Measurements from ENCODE around the gene AGBL5. TPM values are rescaled to one million over a fixed set of nuclear protein-coding genes. Genes with fewer than 3 reads are reported as not detected.

The AGBL5 gene
- total RNA-seq, 1 experiment from 2014 or later = 32.3 TPM

- DNase-seq (ENCODE audit: low read depth) = peak; percentile 97
Measured at GRCh38 chr2:27078267-27079194, 27.1 kb downstream of the AGBL5 start, which contains the start of gene EMILIN1. Gene EMILIN1, plus strand, starts transcription at chr2:27078615. Its CDS starts 451 bp downstream, at chr2:27079066.

DNA sequence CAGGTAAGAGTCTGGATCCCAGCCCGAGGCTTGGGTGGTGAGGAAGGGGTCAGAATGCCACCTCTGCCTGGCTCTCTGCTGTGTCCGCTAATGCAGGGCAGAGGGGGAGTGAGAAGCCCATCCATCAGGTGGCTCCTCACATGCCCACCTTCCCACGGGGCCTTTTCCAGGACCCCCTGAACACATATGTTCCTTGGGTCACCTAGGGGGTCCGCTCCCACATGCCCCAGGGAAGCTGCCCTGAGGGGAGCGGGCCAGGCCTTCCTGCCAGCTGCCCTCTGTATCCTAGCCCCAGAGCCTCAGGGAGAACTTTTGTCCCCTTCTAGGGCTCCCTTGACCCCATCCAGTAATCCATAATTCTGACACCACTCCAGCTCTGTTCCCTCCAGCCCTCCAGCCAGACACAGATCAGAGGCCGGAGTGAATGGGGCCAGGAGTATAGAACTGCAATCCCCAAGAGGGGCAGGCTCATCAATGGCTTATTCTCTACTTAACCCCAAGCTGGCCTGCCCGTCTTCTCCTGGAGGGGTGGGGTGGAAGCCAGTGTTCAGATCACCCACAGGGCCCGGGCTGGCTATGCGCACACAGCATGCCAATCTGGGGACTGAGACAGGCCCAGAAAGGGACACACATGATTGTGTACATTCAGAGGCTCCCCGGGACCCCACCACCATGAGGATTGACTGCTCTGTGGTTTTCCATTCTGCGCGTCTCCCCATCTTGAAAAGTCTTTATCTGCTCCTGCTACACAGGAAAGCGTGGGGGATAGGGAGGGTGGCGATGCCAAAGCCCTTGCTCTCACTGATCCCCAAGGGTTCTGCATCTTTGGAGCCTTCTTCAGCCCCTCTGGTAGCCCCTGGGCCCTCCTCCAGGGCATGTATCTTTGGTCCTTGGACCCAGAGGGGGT lies 28.0 kb downstream of the AGBL5 start:
- no peak for DNase-seq (ENCODE audit: low read depth)

DNA sequence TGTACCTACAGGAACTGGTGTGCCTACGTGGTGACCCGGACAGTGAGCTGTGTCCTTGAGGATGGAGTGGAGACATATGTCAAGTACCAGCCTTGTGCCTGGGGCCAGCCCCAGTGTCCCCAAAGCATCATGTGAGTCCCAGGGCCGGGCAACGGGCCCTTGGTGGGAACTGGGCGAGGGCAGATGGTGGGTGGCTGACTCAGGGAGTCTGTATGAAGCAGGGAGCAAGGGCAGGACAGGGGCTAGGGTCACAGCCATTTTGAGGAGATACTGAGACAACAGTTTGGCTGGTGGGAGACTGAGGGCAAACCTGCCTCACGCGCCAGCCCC lies 28.6 kb downstream of the AGBL5 start:
- DNase-seq (ENCODE audit: low read depth) = no peak

GRCh38 chr2:27080603-27080936 lies 29.1 kb downstream of the AGBL5 start:
- no peak for DNase-seq (ENCODE audit: low read depth)

DNA sequence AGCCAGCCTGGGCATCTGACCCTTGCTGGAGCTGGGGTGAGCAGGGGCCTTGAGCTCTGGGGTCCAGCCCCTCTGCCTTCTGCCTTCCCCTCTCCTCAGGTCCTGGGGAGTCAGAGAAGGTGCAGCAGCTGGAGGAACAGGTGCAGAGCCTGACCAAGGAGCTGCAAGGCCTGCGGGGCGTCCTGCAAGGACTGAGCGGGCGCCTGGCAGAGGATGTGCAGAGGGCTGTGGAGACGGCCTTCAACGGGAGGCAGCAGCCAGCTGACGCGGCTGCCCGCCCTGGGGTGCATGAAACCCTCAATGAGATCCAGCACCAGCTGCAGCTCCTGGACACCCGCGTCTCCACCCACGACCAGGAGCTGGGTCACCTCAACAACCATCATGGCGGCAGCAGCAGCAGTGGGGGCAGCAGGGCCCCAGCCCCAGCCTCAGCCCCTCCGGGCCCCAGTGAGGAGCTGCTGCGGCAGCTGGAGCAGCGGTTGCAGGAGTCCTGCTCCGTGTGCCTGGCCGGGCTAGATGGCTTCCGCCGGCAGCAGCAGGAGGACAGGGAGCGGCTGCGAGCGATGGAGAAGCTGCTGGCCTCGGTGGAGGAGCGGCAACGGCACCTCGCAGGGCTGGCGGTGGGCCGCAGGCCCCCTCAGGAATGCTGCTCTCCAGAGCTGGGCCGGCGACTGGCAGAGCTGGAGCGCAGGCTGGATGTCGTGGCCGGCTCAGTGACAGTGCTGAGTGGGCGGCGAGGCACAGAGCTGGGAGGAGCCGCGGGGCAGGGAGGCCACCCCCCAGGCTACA lies 30.7 kb downstream of the AGBL5 start:
- DNase-seq (ENCODE audit: low read depth) = no peak

- no peak for DNase-seq (ENCODE audit: low read depth)
Measured at GRCh38 chr2:27082773-27083409, 31.4 kb downstream of the AGBL5 start.

DNA sequence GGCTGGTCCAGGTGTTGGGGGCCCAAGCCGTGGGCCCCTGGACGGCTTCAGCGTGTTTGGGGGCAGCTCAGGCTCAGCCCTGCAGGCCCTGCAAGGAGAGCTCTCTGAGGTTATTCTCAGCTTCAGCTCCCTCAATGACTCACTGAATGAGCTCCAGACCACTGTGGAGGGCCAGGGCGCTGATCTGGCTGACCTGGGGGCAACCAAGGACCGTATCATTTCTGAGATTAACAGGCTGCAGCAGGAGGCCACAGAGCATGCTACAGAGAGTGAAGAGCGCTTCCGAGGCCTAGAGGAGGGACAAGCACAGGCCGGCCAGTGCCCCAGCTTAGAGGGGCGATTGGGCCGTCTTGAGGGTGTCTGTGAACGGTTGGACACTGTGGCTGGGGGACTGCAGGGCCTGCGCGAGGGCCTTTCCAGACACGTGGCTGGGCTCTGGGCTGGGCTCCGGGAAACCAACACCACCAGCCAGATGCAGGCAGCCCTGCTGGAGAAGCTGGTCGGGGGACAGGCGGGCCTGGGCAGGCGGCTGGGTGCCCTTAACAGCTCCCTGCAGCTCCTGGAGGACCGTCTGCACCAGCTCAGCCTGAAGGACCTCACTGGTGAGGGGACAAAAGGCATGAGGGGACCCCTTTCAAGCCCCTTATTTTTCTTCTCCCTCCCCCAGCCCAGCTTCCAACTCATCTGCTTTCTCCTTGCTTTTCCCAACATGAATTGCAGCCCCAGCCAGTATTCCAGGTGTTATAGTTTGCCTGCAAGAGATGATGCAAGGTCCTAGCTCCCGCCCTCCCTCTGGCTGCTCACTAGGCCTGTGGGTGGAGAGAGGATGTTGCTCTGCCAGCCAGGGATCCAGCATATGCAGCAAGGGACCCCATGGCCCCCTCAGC lies 32.2 kb downstream of the AGBL5 start:
- DNase-seq (ENCODE audit: low read depth) = no peak

- DNase-seq (ENCODE audit: low read depth) = no peak
Measured at GRCh38 chr2:27084297-27085061, 33.0 kb downstream of the AGBL5 start.

GRCh38 chr2:27085062-27085672 lies 33.7 kb downstream of the AGBL5 start:
- no peak for DNase-seq (ENCODE audit: low read depth)

DNA sequence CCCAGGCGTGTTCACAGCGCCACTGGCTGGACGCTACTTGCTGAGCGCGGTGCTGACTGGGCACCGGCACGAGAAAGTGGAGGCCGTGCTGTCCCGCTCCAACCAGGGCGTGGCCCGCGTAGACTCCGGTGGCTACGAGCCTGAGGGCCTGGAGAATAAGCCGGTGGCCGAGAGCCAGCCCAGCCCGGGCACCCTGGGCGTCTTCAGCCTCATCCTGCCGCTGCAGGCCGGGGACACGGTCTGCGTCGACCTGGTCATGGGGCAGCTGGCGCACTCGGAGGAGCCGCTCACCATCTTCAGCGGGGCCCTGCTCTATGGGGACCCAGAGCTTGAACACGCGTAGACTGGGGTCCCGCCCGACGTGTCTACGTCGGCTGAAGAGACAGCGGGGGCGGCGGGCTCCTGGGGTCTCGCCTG lies 34.2 kb downstream of the AGBL5 start:
- DNase-seq (ENCODE audit: low read depth) = peak; percentile 83

DNA sequence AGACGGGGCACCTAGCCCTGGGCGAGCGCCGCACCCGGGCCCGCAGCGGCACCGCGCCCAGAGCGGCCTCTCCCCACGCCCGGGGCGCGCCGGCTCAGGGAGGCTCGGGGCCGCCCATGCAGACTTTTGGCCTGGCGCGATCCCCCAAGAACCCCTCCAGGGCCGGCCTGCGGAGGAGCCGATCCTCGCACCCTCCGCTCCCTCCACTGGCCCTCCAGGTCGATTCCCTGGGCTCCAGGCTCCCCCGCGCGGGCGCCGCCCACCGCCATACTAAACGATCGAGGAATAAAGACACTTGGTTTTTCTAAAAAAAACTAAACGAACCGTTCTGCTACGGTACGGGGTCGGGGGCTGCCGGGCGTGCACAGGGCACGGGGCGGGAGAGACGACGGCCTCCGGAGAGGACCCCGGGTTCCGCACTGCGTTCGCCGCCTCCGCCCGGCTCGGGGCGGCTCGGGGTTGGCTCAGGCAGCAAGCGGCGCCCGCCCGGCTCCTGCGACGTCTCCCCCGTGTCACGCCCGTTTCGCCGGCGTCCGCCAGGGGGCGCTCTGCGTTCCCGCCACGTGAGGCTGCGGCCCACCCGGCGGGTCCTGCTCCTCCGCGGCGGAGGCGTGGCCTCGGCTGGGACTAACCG lies 34.7 kb downstream of the AGBL5 start:
- peak; percentile 90 for DNase-seq (ENCODE audit: low read depth)

GRCh38 chr2:27086724-27087593 lies 35.5 kb downstream of the AGBL5 start, which contains the start of gene KHK:
Gene KHK, plus strand, starts transcription at chr2:27086772. Its CDS starts 488 bp downstream, at chr2:27087260.
- peak; percentile 25 for DNase-seq (ENCODE audit: low read depth)

GRCh38 chr2:27087823-27088410 lies 36.4 kb downstream of the AGBL5 start:
- DNase-seq (ENCODE audit: low read depth) = no peak

GRCh38 chr2:27088634-27089033 lies 37.2 kb downstream of the AGBL5 start:
- no peak for DNase-seq (ENCODE audit: low read depth)

DNA sequence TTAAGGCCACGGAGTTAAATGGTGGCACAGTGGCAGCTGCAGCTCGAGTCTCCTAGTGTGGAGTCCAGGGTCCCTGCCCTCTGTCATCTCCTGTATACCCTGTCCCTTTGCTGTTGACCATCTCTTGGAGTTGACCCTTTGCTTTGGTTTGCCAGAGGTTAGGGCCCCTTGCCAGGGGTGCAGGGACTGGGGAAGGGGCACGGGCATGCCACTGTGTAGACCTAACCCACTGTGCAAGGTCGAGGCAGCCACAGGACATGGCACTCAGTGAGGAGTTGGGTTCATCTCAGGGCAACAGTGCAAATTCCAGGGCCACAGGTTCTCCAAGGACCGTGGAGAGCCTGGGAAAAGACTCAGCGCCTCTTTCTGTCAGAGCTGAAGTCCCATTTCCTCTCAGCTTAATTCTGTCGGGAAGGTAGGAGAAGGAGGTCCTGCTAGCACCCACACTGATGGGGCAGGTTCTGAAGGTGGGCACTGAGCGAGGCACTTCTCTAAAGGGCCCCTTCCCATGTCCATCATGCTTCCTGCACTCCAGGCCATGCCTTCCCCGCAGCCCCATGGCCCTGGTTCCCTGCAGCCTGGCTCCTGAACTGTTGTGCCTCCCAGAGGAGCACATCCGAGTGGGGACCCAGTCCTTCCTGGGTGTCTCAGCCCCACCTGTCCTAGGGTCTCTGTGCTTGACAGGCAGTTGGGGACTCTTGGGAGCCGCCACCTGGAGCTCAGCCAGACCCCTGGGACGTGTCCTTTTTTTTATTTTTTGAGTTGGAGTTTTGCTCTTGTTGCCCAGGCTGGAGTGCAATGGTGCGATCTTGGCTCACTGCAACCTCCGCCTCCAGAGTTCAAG lies 37.9 kb downstream of the AGBL5 start:
- no peak for DNase-seq (ENCODE audit: low read depth)

All from RPMI7951 (cell line).